GM10847 (cell line): ENCODE data around the gene DHFR2.
A peak's percentile ranks its signal among the peaks of the same experiment; 100 is the strongest.

ENCODE experiments used
- POLR2A ChIP-seq: IDR thresholded peaks from 2 replicates; pipeline ENCODE4 v1.6.1; 2011; ENCODE audit not compliant: insufficient read length; ENCODE audit errors: extremely low read depth

DHFR2 gene

GRCh38 chr3:94062513-94063404 lies at the start of gene DHFR2, which contains the start of gene NSUN3:
Gene DHFR2, minus strand, starts transcription at chr3:94062916. Its CDS starts 1,405 bp downstream, at chr3:94061511.
Gene NSUN3, plus strand, starts transcription at chr3:94063061. Its CDS starts 66 bp downstream, at chr3:94063127.
- TF ChIP-seq POLR2A: peak; percentile 74

GRCh38 chr3:94110854-94111253 lies 48.1 kb upstream of the DHFR2 start:
- no peak for TF ChIP-seq POLR2A

GRCh38 chr3:94106268-94106667 lies 43.6 kb upstream of the DHFR2 start:
- no peak for TF ChIP-seq POLR2A

- no peak for TF ChIP-seq POLR2A
Measured at GRCh38 chr3:94101860-94102259, 39.1 kb upstream of the DHFR2 start.

DNA sequence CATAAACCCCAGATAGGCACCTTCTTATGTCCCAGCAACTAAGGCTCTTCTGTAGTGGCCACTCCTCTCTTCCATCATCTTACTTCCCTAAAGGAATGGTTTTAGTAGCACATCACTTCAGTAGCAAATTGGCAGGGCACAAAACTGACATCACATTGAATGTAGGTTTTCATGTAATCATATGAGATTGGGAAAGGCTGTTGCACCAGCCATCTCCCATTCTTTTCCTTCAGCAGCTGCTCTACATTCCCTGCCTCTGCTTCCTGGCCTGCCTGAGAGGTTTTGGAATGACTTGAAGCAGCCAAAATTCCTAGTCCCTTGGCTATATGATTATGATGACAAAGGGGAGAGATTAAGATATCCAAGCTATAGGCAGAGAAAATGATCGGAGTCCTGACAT lies 36.6 kb upstream of the DHFR2 start:
- TF ChIP-seq POLR2A: no peak

GRCh38 chr3:94098452-94098851 lies 35.7 kb upstream of the DHFR2 start:
- no peak for TF ChIP-seq POLR2A

DNA sequence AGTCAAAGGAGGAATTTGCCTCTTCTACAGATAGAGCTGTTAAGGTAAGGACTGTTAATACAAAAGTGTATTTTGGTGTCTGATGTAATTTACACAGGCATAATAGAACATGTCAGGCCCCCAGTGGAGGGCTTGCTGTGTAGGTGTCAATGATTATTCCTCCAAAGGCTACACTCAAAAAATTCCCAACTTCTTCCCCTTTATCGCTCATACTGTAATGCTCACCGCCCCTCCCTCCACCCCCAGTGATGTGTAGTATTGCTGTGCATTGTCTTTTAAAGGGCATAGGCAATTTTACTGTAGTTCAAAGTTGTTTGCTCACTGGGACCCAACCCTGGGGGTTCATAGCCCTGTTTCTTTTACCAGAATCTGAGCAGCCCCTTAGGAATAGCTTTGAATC lies 32.4 kb upstream of the DHFR2 start:
- no peak for TF ChIP-seq POLR2A

- TF ChIP-seq POLR2A: no peak
Measured at GRCh38 chr3:94093151-94093550, 30.4 kb upstream of the DHFR2 start.

- no peak for TF ChIP-seq POLR2A
Measured at GRCh38 chr3:94092086-94092485, 29.4 kb upstream of the DHFR2 start.

DNA sequence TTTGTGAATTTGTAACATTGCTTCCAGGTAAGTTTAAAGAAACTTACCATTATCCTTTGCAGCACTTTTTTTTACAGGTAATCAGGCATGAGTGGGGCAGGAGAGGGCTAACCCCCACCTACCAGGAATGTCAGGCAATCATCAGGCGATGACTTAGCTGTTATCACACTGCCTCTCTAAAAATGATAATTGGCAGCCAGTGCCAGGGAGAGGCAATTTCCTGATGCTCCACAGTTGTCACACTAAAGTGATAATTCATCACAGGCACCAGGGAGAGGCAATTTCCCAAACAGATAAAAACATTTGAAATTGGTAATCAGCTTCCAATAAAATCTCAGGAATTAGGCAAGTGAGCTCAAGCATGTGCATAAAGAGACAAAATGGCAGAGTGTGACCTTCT lies 26.4 kb upstream of the DHFR2 start:
- TF ChIP-seq POLR2A: no peak

DNA sequence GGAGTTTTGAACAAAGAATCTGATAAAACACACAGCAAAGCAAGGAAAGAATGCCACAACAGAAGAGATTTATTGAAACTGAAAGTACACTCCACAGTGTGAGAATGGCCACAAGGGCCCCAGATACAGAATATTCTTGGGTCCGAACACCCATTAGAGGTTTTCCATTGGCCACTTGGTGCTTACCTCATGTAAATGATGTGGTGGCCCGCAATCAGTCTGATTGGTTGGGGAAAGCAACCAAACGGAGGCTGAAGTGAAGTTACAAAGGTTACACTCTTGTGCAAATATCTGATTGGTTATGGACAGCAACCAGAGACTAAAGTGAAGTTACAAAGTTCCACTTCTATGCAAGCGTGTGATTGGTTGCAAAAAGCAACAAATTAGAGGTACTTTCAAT lies 20.5 kb upstream of the DHFR2 start:
- TF ChIP-seq POLR2A: no peak

DNA sequence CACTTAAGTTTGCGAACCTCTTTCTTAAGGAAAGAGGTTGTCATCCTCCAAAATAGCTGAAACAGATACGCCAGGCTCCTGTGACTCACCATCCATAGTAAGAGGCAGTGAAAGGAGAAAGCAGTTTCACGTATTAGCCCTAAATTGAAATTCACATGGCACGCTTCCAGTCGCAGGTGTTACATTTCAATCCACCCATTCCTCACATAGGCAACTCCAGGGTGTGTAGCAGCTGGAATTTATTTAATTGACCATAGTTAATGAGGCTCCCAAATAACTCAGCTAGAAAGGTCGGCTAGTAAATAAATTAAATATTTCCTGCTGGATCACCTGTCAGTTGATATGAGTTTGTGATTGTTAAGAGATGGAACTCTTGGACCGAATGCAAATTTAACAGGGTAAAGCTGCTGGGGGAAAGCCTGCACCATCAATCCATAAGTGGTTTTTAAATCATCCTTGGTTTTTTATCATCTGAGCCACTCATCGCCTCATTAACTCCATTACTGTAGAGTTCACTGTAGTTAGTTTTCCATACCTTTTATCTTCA lies 19.7 kb upstream of the DHFR2 start:
- TF ChIP-seq POLR2A: no peak

- no peak for TF ChIP-seq POLR2A
Measured at GRCh38 chr3:94081884-94082283, 19.2 kb upstream of the DHFR2 start.

DNA sequence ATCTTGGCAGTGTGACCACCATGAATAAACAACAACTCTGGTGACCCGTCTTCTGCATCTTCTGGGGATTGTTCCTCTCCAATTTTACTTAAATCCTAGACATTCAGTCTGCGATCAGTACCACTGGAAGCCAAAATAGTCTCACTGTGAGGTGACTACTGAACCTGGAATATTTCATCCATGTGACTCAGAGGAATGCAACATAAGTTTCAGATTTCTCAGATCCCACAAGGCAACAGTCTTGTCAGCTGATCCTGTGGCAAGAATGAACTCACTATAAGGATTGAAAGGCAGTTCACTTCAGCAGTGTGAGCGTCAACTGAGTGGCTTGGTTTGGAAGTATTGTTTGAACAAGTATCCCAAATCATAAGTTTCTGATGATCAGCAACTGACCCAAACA lies 13.3 kb upstream of the DHFR2 start:
- TF ChIP-seq POLR2A: no peak

- TF ChIP-seq POLR2A: no peak
Measured at GRCh38 chr3:94071713-94072284, 9.1 kb upstream of the DHFR2 start.

DNA sequence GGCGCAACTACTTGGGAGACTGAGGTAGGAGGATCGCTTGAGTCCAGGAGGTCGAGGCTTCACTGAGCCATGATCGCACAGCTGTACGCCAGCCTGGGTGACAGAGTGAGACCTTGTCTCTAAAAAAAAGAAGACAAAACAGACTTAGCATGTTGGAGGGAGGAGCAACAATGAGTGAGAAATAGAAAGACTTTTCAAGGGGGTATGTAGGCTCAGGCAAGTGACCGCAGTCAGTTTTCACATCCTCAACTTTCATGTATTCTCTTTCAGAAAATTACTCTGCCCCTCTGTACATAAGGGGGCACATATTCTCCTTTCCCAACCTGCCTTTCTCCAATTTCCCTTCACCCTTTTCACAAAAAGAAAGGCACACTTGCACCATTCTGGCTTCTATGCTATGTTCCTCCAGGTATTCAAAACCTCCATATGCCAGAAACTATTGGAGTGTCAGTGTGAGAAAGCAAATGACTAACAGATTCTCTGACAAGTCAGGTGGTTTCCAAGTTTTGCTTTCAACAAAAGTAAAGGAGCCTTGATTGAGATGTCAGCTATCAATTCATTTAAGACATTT lies 7.7 kb upstream of the DHFR2 start:
- no peak for TF ChIP-seq POLR2A
